Neural cell (in vitro differentiated cells): ENCODE data around the gene AP3B1. TPM values are rescaled to one million over a fixed set of nuclear protein-coding genes. Genes with fewer than 3 reads are reported as not detected.

ENCODE experiments used
- H2AFZ ChIP-seq: fragments of 200-600, 300-800 bp; sonication (generic), shearing (Covaris generic); 2 replicates; pipeline ENCODE4 v1.6.0; 2014; ENCODE audit warnings: low read depth, mild to moderate bottlenecking, antibody characterized with exemption, low read length, moderate library complexity
- H3F3A ChIP-seq: fragments of 200-600 bp; shearing (Covaris generic); 2 replicates; pipeline ENCODE4 v1.6.1; 2016; ENCODE audit warnings: mild to moderate bottlenecking, moderate library complexity, mixed read lengths, antibody characterized with exemption, low read length; ENCODE audit not compliant: insufficient read depth, poor library complexity, severe bottlenecking
- H3K27ac ChIP-seq: fragments of 200-600, 300-800 bp; sonication (generic), shearing (Covaris generic); 2 replicates; pipeline ENCODE4 v1.5.1; 2014; ENCODE audit warnings: mild to moderate bottlenecking, low read length, moderate library complexity
- H3K27me3 ChIP-seq: fragments of 300-800, 200-600 bp; sonication (generic), shearing (Covaris generic); 2 replicates; pipeline ENCODE4 v1.6.0; 2014; ENCODE audit warnings: mild to moderate bottlenecking, low read depth, low read length, moderate library complexity; ENCODE audit not compliant: insufficient read depth
- H3K36me3 ChIP-seq: fragments of 300-800, 200-600 bp; sonication (generic), shearing (Covaris generic); 2 replicates; pipeline ENCODE4 v1.5.1; 2014; ENCODE audit warnings: mild to moderate bottlenecking, antibody characterized with exemption, low read length, moderate library complexity; ENCODE audit not compliant: insufficient read depth
- H3K4me2 ChIP-seq: fragments of 300-800, 200-600 bp; sonication (generic), shearing (Covaris generic); 2 replicates; pipeline ENCODE4 v1.6.0; 2014; ENCODE audit warnings: mild to moderate bottlenecking, low read length
- H3K4me3 ChIP-seq: fragments of 300-800, 200-600 bp; sonication (generic), shearing (Covaris generic); 2 replicates; pipeline ENCODE4 v1.5.1; 2014; ENCODE audit warnings: mild to moderate bottlenecking, low read length, moderate library complexity
- H3K79me2 ChIP-seq: fragments of 200-600 bp; shearing (Covaris generic); replicated peaks from 2 replicates; pipeline ENCODE4 v1.6.0; 2014; ENCODE audit warnings: mild to moderate bottlenecking, low read length, moderate library complexity; ENCODE audit not compliant: insufficient read depth
- H3K9ac ChIP-seq: fragments of 300-800, 200-600 bp; sonication (generic), shearing (Covaris generic); 2 replicates; pipeline ENCODE4 v1.6.1; 2016; ENCODE audit warnings: mild to moderate bottlenecking, low read length, mixed read lengths
- H3K9me2 ChIP-seq: fragments of 200-600 bp; shearing (Covaris generic); 2 replicates; pipeline ENCODE4 v1.6.1; 2016; ENCODE audit warnings: mild to moderate bottlenecking, low read length, mixed read lengths; ENCODE audit not compliant: insufficient read depth
- H3K9me3 ChIP-seq: fragments of 200-600, 300-800 bp; sonication (generic), shearing (Covaris generic); 2 replicates; pipeline ENCODE4 v1.6.1; 2016; ENCODE audit warnings: mild to moderate bottlenecking, mixed run types, low read length, moderate library complexity, mixed read lengths
- H4K20me1 ChIP-seq: fragments of 200-600 bp; shearing (Covaris generic); 2 replicates; pipeline ENCODE4 v1.6.1; 2016; ENCODE audit warnings: mild to moderate bottlenecking, mixed run types; ENCODE audit not compliant: insufficient read depth
- CTCF ChIP-seq: fragments of 450-650 bp; IDR thresholded peaks from 2 replicates; pipeline ENCODE4 v1.5.1; 2014; ENCODE audit warnings: antibody characterized with exemption, mild to moderate bottlenecking, moderate library complexity; ENCODE audit not compliant: poor library complexity, severe bottlenecking
- EP300 ChIP-seq: fragments of 450-650 bp; conservative IDR thresholded peaks from 2 replicates; pipeline ENCODE4 v1.6.1; 2014; ENCODE audit warnings: antibody characterized with exemption, mild to moderate bottlenecking, moderate library complexity; ENCODE audit not compliant: poor library complexity, severe bottlenecking
- EZH2 ChIP-seq: fragments of 200-600, 300-800 bp; shearing (Covaris generic), sonication (generic); IDR thresholded peaks from 2 replicates; pipeline ENCODE4 v1.6.1; 2014; ENCODE audit warnings: antibody characterized with exemption, low read length, borderline replicate concordance, mild to moderate bottlenecking; ENCODE audit not compliant: insufficient read depth, poor library complexity, severe bottlenecking
- MXI1 ChIP-seq: fragments of 450-650 bp; conservative IDR thresholded peaks from 2 replicates; pipeline ENCODE4 v1.6.1; 2014; ENCODE audit warnings: antibody characterized with exemption, mild to moderate bottlenecking; ENCODE audit not compliant: poor library complexity, severe bottlenecking
- POLR2AphosphoS5 ChIP-seq: IDR thresholded peaks from 2 replicates; pipeline ENCODE4 v1.6.1; 2012
- RAD21 ChIP-seq: fragments of 450-650 bp; conservative IDR thresholded peaks from 2 replicates; pipeline ENCODE4 v1.6.1; 2014; ENCODE audit warnings: antibody characterized with exemption, mild to moderate bottlenecking, moderate library complexity
- REST ChIP-seq: IDR thresholded peaks from 2 replicates; pipeline ENCODE4 v1.6.1; 2012; ENCODE audit warnings: borderline replicate concordance
- SMC3 ChIP-seq: fragments of 450-650 bp; conservative IDR thresholded peaks from 2 replicates; pipeline ENCODE4 v1.6.1; 2014; ENCODE audit warnings: antibody characterized with exemption, mild to moderate bottlenecking, moderate library complexity; ENCODE audit not compliant: poor library complexity
- TAF1 ChIP-seq: IDR thresholded peaks from 2 replicates; pipeline ENCODE4 v1.6.1; 2012; ENCODE audit warnings: low read depth
- polyA plus RNA-seq: library from polyadenylated mRNA; depleted of rRNA; stranded (reverse); fragments of >200 nt; gene quantifications from 2 replicates; pipeline ENCODE4 v1.2.3, GENCODE V29; 2014

Gene AP3B1
- polyA plus RNA-seq, 1 donor from 2014 or later, result 8.5 TPM

GRCh38 chr5:78268356-78268755 is 26.1 kb downstream of the AP3B1 start:
- Histone ChIP-seq H3K27ac (no peak overlapping the region), H3K79me2 (no peaks in the 10 kb centered on the region), H3K4me3 (no peak overlapping the region), H2AFZ (no peak overlapping the region), H4K20me1 (no peaks in the 10 kb centered on the region), H3K4me2 (no peak overlapping the region), H3F3A (no peaks in the 10 kb centered on the region), H3K9me3 (no peaks in the 10 kb centered on the region), H3K36me3 (no peaks in the 10 kb centered on the region), H3K27me3 (no peaks in the 10 kb centered on the region), H3K9ac (no peak overlapping the region), H3K9me2 (no peaks in the 10 kb centered on the region)
- no peak for TF ChIP-seq CTCF
- TF ChIP-seq MXI1, result no peak
- no peak for TF ChIP-seq TAF1
- TF ChIP-seq EP300, result no peak
- TF ChIP-seq SMC3, result no peak
- no peak for TF ChIP-seq RAD21
- TF ChIP-seq EZH2, result no peak
- no peak for TF ChIP-seq REST
- no peak for TF ChIP-seq POLR2AphosphoS5

- Histone ChIP-seq H3K4me3 (no peak overlapping the region), H3K9me3 (no peaks in the 10 kb centered on the region), H2AFZ (no peak overlapping the region), H4K20me1 (no peaks in the 10 kb centered on the region), H3K4me2 (no peak overlapping the region), H3F3A (no peaks in the 10 kb centered on the region), H3K27me3 (no peaks in the 10 kb centered on the region), H3K79me2 (no peaks in the 10 kb centered on the region), H3K27ac (no peak overlapping the region), H3K36me3 (no peaks in the 10 kb centered on the region), H3K9me2 (no peaks in the 10 kb centered on the region), H3K9ac (no peak overlapping the region)
- TF ChIP-seq REST, result no peak
- no peak for TF ChIP-seq SMC3
- no peak for TF ChIP-seq RAD21
Measured at GRCh38 chr5:78265163-78265562, 29.3 kb downstream of the AP3B1 start.
